NCI-H510A treated with DMSO at 0.1 percent for 48 hours (cell line): ENCODE data around the gene FRYL.
"Not testable (repeated sequence)": the region's sequence is repeated elsewhere in the genome, so short reads cannot be mapped to it uniquely, and the experiment has no call there.

ENCODE experiments used
- DNase-seq: peaks from one replicate; lab custom pipeline; 2025; lab: John Stamatoyannopoulos, UW

Gene FRYL

GRCh38 chr4:48664938-48665337 is 115.1 kb downstream of the FRYL start:
- DNase-seq, result no peak

GRCh38 chr4:48661391-48661790 is 118.7 kb downstream of the FRYL start:
- DNase-seq, result no peak

GRCh38 chr4:48660347-48660746 is 119.7 kb downstream of the FRYL start:
- no peak for DNase-seq

- no peak for DNase-seq
Measured at GRCh38 chr4:48654015-48654664, 125.9 kb downstream of the FRYL start.

- DNase-seq, result no peak
Measured at GRCh38 chr4:48653217-48654014, 126.7 kb downstream of the FRYL start.

- DNase-seq, result no peak
Measured at GRCh38 chr4:48651914-48652313, 128.2 kb downstream of the FRYL start.

- no peak for DNase-seq
Measured at GRCh38 chr4:48649505-48649904, 130.6 kb downstream of the FRYL start.

GRCh38 chr4:48645225-48645794 is 134.8 kb downstream of the FRYL start:
- no peak for DNase-seq

GRCh38 chr4:48642421-48643374 is 137.4 kb downstream of the FRYL start:
- DNase-seq, result no peak

- DNase-seq, result no peak
Measured at GRCh38 chr4:48641401-48641800, 138.7 kb downstream of the FRYL start.

- DNase-seq, result no peak
Measured at GRCh38 chr4:48640699-48641098, 139.4 kb downstream of the FRYL start.

GRCh38 chr4:48640225-48640624 is 139.9 kb downstream of the FRYL start:
- DNase-seq, result no peak

GRCh38 chr4:48639807-48640206 is 140.3 kb downstream of the FRYL start:
- no peak for DNase-seq

GRCh38 chr4:48638586-48638985 is 141.5 kb downstream of the FRYL start:
- DNase-seq, result not testable (repeated sequence)

GRCh38 chr4:48636911-48637310 is 143.2 kb downstream of the FRYL start:
- DNase-seq, result no peak

GRCh38 chr4:48635980-48636379 is 144.1 kb downstream of the FRYL start:
- no peak for DNase-seq

- DNase-seq, result no peak
Measured at GRCh38 chr4:48635310-48635709, 144.8 kb downstream of the FRYL start.

- no peak for DNase-seq
Measured at GRCh38 chr4:48634688-48635308, 145.3 kb downstream of the FRYL start.

- DNase-seq, result no peak
Measured at GRCh38 chr4:48633657-48634056, 146.4 kb downstream of the FRYL start.

GRCh38 chr4:48629458-48629857 is 150.6 kb downstream of the FRYL start:
- DNase-seq, result no peak

GRCh38 chr4:48623182-48623780 is 156.8 kb downstream of the FRYL start:
- DNase-seq, result no peak
